ENCODE data around the gene IKZF2. TPM values are rescaled to one million over a fixed set of nuclear protein-coding genes. Genes with fewer than 3 reads are reported as not detected.

Gene IKZF2
- total and polyA plus RNA-seq, 2 donors (not counting 3 experiments of a cell fraction or from before 2014, with no cell fraction given), result 0.08 to 0.46 TPM

DNA sequence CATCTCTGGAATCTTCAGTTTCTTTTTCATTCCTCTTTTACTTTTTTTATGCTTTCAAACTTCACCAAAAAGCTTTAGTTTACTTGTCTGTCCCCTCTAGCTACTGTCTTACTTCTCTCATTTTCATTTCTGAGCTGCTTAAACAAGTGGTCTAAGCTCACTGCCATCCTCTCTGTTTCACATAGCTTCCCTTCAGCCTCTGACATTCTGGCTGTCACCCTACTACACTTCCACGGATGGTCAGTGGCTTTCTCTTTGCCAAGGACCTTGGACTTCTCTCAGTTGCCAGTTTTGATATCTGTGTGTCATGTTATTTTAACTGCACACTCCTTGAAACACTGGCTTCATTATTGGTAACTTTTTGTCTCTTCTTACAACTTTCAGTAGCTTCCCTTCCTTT lies 176.1 kb downstream of the IKZF2 start:
- no TSS peak for BruUV-seq (replicated peaks)
- Histone ChIP-seq H3K4me2 (ENCODE audit: insufficient read depth, low read length) (no peak overlapping the region), H3K9me3 (replicated peaks; ENCODE audit: control insufficient read depth, insufficient read depth, low read length) (no peaks in the 10 kb centered on the region), H3K4me1 (ENCODE audit: control insufficient read depth, extremely low read depth, insufficient read depth, low read length) (no peaks in the 10 kb centered on the region), H3K36me3 (ENCODE audit: control insufficient read depth in 2 of 2, extremely low read depth in 1 of 2, insufficient read depth in 2 of 2, low read length in 2 of 2) (no peaks in the 10 kb centered on the region), H3K9ac (replicated peaks; ENCODE audit: extremely low read depth, insufficient read depth, low read length) (no peak overlapping the region), H3K27me3 (ENCODE audit: control insufficient read depth in 2 of 2, insufficient read depth in 2 of 2, low read length in 2 of 2) (no peaks in the 10 kb centered on the region), H3K4me3 (replicated peaks in 1 of 3; ENCODE audit: insufficient read depth in 1 of 3, low read depth in 1 of 3, low read length in 3 of 3) (no peak overlapping the region), H3K9me1 (replicated peaks; ENCODE audit: control insufficient read depth, extremely low read depth, insufficient read depth, low read length) (no peaks in the 10 kb centered on the region), H3K27ac (ENCODE audit: insufficient read depth, low read depth, low read length) (no peak overlapping the region), H4K20me1 (replicated peaks; ENCODE audit: control insufficient read depth, extremely low read depth, insufficient read depth, low read length) (no peaks in the 10 kb centered on the region), H2AFZ (ENCODE audit: low read depth, low read length) (no peak overlapping the region), H3K79me2 (ENCODE audit: control insufficient read depth, insufficient read depth, low read length) (no peaks in the 10 kb centered on the region)
- dilution Hi-C loops (cut with MboI; ENCODE audit: extremely low pct_ligation_motif_present, low sequenced_read_pairs) (no loop called here), intact Hi-C loops (cut with micrococcal nuclease) (no loop called here)
- CTCF ChIA-PET, result no interaction called here
- FAIRE-seq, result no peak
- TF ChIP-seq FOS (IDR thresholded peaks at IDR 0.05; ENCODE audit: borderline replicate concordance, insufficient read depth, low read length), result no peak
- no peak for TF ChIP-seq MYC (IDR thresholded peaks at IDR 0.05; ENCODE audit: low read depth, low read length)
- TF ChIP-seq GATA2 (IDR thresholded peaks at IDR 0.05; ENCODE audit: insufficient read depth, insufficient read length, low read depth, low read length), result no peak
- TF ChIP-seq, protein P1, sequence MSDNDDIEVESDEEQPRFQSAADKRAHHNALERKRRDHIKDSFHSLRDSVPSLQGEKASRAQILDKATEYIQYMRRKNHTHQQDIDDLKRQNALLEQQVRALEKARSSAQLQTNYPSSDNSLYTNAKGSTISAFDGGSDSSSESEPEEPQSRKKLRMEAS (IDR thresholded peaks at IDR 0.05; ENCODE audit: insufficient read depth, insufficient read length), result no peak
- TF ChIP-seq POLR2A (IDR thresholded peaks at IDR 0.05; ENCODE audit: low read depth, low read length), result no peak
- TF ChIP-seq POLR2AphosphoS5 (IDR thresholded peaks at IDR 0.05; ENCODE audit: insufficient read depth, low read depth, low read length), result no peak
- TF ChIP-seq, protein P2, sequence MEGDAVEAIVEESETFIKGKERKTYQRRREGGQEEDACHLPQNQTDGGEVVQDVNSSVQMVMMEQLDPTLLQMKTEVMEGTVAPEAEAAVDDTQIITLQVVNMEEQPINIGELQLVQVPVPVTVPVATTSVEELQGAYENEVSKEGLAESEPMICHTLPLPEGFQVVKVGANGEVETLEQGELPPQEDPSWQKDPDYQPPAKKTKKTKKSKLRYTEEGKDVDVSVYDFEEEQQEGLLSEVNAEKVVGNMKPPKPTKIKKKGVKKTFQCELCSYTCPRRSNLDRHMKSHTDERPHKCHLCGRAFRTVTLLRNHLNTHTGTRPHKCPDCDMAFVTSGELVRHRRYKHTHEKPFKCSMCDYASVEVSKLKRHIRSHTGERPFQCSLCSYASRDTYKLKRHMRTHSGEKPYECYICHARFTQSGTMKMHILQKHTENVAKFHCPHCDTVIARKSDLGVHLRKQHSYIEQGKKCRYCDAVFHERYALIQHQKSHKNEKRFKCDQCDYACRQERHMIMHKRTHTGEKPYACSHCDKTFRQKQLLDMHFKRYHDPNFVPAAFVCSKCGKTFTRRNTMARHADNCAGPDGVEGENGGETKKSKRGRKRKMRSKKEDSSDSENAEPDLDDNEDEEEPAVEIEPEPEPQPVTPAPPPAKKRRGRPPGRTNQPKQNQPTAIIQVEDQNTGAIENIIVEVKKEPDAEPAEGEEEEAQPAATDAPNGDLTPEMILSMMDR (IDR thresholded peaks at IDR 0.05; ENCODE audit: extremely low read depth in 1 of 2, insufficient read depth in 1 of 2, low read depth in 1 of 2, low read length in 2 of 2), result no peak
- TF ChIP-seq EZH2 (IDR thresholded peaks at IDR 0.05; ENCODE audit: borderline replicate concordance, low read depth, low read length, severe bottlenecking), result no peak
- TF ChIP-seq JUN (IDR thresholded peaks at IDR 0.05; ENCODE audit: borderline replicate concordance, insufficient read depth, insufficient read length, low read depth), result no peak
- no peak for DNase-seq (ENCODE audit: low read depth, low spot score)
- POLR2A ChIA-PET, result no interaction called here

Data from endothelial cell of umbilical vein (primary cell).